NCI-H146 treated with DMSO at 0.1 percent for 48 hours (cell line): Measurements from ENCODE around the gene APIP.

Experiments used
- DNase-seq: peaks from one replicate; lab custom pipeline; 2025; ENCODE audit not compliant: unreplicated experiment; lab: John Stamatoyannopoulos, UW

The APIP gene

GRCh38 chr11:34844463-34845112 is 71.6 kb downstream of the APIP start:
- no peak for DNase-seq

- DNase-seq = no peak
Observed at GRCh38 chr11:34843271-34843670, 72.9 kb downstream of the APIP start.

- peak; percentile 9 for DNase-seq
Observed at GRCh38 chr11:34840736-34841386, 75.3 kb downstream of the APIP start.

GRCh38 chr11:34839969-34840368 is 76.2 kb downstream of the APIP start:
- DNase-seq = no peak

GRCh38 chr11:34836958-34837856 is 79.0 kb downstream of the APIP start:
- DNase-seq = no peak

GRCh38 chr11:34833602-34834001 is 82.6 kb downstream of the APIP start:
- no peak for DNase-seq
